ENCODE measurements around the gene CCDC175.

DNA sequence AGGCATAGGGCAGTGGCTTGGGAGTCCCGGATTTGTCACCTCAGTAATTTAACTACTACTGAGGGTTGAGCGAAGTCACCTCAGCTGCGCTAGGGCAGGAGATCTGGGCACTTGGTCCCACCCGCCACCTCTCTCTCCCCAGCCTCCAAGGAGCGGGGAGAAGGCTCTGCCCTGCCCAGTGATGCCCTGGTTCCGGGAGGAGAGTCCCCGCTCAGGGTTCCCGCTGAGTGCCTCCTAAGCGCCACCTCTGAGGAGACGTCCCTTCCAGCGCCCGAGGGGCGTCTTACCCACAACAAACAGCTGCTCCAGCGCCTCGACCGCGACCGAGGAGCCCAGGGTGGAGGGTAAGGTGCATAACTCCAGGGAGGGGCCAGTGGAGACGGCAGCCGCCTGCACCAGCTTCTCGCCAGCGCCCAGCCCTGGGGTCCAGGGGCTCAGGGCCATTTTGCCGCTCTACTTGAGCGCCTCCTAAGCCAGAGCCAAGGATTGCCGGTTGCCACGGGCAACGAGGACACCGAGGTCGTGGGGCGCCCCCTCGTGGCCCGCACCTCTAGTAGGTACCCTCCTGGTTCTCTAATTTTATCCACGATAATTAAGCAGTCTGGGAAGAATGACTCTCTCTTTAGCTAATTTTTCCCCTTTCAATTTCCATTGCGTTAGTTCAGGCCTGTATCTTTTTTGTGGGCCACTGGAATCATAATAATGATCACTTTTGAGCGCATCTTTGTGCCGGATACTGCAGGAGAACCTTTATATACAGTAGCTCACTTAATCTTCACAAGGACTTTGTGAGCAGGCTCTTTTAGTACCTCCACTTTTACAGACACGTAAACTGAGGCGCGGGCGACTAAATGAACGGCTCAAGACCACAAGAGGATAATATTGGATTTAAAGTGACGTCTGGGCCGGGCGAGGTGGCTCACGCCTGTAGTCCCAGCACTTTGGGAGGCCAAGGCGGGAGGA is at the start of gene CCDC175:
- TF ChIP-seq CTCF (IDR thresholded peaks at IDR 0.05) (peak in 2 of 3 experiments; percentile 33 to 44), POLR2AphosphoS5 (IDR thresholded peaks at IDR 0.05; ENCODE audit: insufficient read depth in 1 of 2, low read depth in 1 of 2) (no peak), POLR2A (IDR thresholded peaks at IDR 0.05) (no peak)

Measured in vagina (tissue), 2 donors.